Activated naive CD4-positive, alpha-beta T cell treated with Interleukin-2 at 50 U/mL for 16 hours (primary cell): ENCODE data around the gene SYTL3.
"Not testable (repeated sequence)": the region's sequence is repeated elsewhere in the genome, so short reads cannot be mapped to it uniquely, and the experiment has no call there.

Experiments
- DNase-seq: peaks from one replicate; pipeline ENCODE4 v3.0.0-alpha.2; 2020

Gene SYTL3

GRCh38 chr6:158622545-158623190, 27.2 kb upstream of the SYTL3 start:
- no peak for DNase-seq

GRCh38 chr6:158624684-158625682, 24.9 kb upstream of the SYTL3 start:
- DNase-seq = no peak

- DNase-seq = no peak
Measured at GRCh38 chr6:158625881-158626305, 24.0 kb upstream of the SYTL3 start.

- no peak for DNase-seq
Measured at GRCh38 chr6:158626360-158627167, 23.3 kb upstream of the SYTL3 start.

- DNase-seq = no peak
Measured at GRCh38 chr6:158627168-158627939, 22.5 kb upstream of the SYTL3 start.

- no peak for DNase-seq
Measured at GRCh38 chr6:158627940-158628211, 22.0 kb upstream of the SYTL3 start.

GRCh38 chr6:158628542-158628941, 21.3 kb upstream of the SYTL3 start:
- no peak for DNase-seq

GRCh38 chr6:158629367-158630221, 20.3 kb upstream of the SYTL3 start:
- DNase-seq = peak; percentile 32

GRCh38 chr6:158630938-158631616, 18.8 kb upstream of the SYTL3 start:
- no peak for DNase-seq

GRCh38 chr6:158631678-158632537, 17.9 kb upstream of the SYTL3 start:
- no peak for DNase-seq

GRCh38 chr6:158632538-158633119, 17.2 kb upstream of the SYTL3 start:
- not testable (repeated sequence) for DNase-seq

GRCh38 chr6:158633127-158633526, 16.7 kb upstream of the SYTL3 start:
- no peak for DNase-seq

- no peak for DNase-seq
Measured at GRCh38 chr6:158634695-158635426, 15.0 kb upstream of the SYTL3 start.

GRCh38 chr6:158635427-158636073, 14.3 kb upstream of the SYTL3 start:
- DNase-seq = no peak

GRCh38 chr6:158636778-158637177, 13.1 kb upstream of the SYTL3 start:
- no peak for DNase-seq

- DNase-seq = no peak
Measured at GRCh38 chr6:158638324-158638854, 11.5 kb upstream of the SYTL3 start.

GRCh38 chr6:158639056-158639455, 10.8 kb upstream of the SYTL3 start:
- no peak for DNase-seq

GRCh38 chr6:158640519-158640918, 9.3 kb upstream of the SYTL3 start:
- DNase-seq = no peak
